Activated CD4-positive, alpha-beta T cell treated with anti-CD3 and anti-CD28 coated beads, Interleukin-2, amount 10 ng/mL, durations not matched to agents 7 days and 5 days (primary cell): ENCODE measurements around the gene C4orf51. TPM values are rescaled to one million over a fixed set of nuclear protein-coding genes. Genes with fewer than 3 reads are reported as not detected.

Experiments used
- CTCF ChIA-PET: fragments of 350-600 bp; sonication (Branson Sonifier 250); formaldehyde crosslinking; loops from one replicate; lab custom pipeline; 2021; ENCODE audit warnings: antibody characterized with exemption; lab: Charles Lee
- POLR2A ChIA-PET: fragments of 350-600 bp; sonication (Branson Sonifier 250); formaldehyde crosslinking; loops from one replicate; lab custom pipeline; 2021; ENCODE audit warnings: antibody characterized with exemption; lab: Charles Lee
- DNase-seq: peaks from one replicate; pipeline ENCODE4 v3.0.0-alpha.2; 2020
- H3K27ac Mint-ChIP-seq: one replicate; pipeline ENCODE4 v1.8.0; 2021; ENCODE audit warnings: mild to moderate bottlenecking, moderate library complexity, mixed read lengths
- H3K27me3 Mint-ChIP-seq: one replicate; pipeline ENCODE4 v1.8.0; 2021; ENCODE audit warnings: mixed read lengths
- H3K36me3 Mint-ChIP-seq: one replicate; pipeline ENCODE4 v1.8.0; 2021; ENCODE audit warnings: low read depth, mixed read lengths
- H3K4me1 Mint-ChIP-seq: one replicate; pipeline ENCODE4 v1.8.0; 2021; ENCODE audit warnings: mixed read lengths
- H3K4me3 Mint-ChIP-seq: one replicate; pipeline ENCODE4 v1.8.0; 2021; ENCODE audit warnings: mild to moderate bottlenecking, moderate library complexity, mixed read lengths
- H3K9me3 Mint-ChIP-seq: one replicate; pipeline ENCODE4 v1.8.0; 2021; ENCODE audit warnings: mixed read lengths
- total RNA-seq, 2 experiments: library from RNA; stranded (reverse); gene quantifications; one replicate each; pipeline ENCODE4 v1.2.3, GENCODE V29; 2021

C4orf51 gene
- total RNA-seq, 2 experiments from 2014 or later = not detected

DNA sequence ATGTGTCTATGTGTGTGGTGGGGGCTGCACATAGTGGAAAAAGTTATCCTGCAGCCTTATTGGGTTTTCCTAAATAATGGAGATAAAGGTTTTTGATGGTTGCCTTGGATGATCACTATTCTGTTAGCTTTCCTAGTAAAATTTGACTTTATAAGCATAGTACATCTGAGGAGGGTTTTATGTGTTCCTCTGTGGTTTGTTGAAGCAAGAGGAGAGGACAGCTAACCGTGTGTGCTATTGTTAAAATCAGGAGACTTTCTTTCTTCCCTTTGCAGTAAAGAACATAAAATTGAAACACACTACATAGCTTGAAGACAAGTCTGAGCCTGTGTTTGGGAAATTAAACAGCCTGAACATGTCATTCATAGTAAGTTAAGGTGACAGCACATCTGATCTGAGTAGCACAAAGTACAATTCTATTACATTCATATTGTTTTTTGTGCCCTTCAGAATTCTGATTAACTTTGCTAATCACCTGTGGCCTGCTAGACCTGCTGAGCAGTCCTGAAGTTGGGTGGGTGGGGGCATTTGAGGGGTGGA lies 36.8 kb downstream of the C4orf51 start:
- no peak overlapping the region for H3K27ac Mint-ChIP-seq
- H3K36me3 Mint-ChIP-seq = no peaks in the 10 kb centered on the region
- ChIA-PET CTCF (interaction anchor here (0.6 to 1.6 kb wide), 2 partner anchors 23 to 433 kb away, joined by 3 read pairs; no protein-coding TSS in a partner anchor), POLR2A (no interaction called here)
- H3K4me3 Mint-ChIP-seq = no peak overlapping the region
- H3K9me3 Mint-ChIP-seq = peaks cover 6% of the 10 kb centered on the region
- peaks cover 14% of the 10 kb centered on the region for H3K4me1 Mint-ChIP-seq
- peaks cover 11% of the 10 kb centered on the region for H3K27me3 Mint-ChIP-seq
- DNase-seq = no peak

DNA sequence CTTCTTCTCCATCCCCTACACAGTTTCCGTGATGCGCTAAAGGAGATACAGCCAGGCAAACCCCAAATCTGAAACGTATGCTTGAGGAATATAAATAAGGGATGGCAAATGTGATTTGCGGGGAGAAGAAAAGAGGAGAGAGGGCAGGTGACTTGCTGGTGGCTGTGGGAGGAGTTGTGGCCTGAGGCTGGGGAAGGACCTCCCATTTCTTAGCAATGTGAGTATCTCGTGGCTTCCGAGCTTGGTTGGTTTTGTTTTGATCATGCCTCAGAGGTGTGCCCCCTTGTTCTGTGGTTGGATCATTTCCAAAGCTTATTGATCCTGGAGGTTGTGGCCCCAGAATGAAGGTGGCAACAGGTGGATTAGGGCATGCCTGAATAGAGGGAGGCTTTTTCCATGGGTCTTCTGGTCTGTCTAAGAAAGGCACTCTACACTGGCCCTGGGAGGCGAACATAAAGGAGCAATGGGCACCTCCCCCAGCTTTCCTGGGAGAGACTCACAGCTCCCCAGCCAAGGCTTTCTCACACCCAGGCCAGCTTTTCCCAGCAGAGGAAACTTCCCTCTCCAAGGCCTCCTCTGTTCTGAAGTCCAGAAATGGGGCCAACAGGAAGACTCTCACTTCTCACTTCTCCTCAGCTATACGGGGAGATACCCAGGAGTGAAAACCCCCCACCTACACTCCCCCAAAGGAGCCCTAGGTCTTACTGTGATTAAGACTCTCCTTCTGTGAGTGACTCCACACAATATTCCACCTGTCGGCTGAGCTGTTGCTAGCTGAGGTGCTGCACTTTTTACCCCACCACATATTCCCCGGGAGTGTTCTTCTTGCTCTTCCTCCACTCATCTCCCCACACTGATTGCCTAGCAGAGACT lies 40.0 kb downstream of the C4orf51 start:
- Mint-ChIP-seq H3K4me1 (peaks cover 14% of the 10 kb centered on the region), H3K36me3 (no peaks in the 10 kb centered on the region), H3K9me3 (peaks cover 5% of the 10 kb centered on the region), H3K4me3 (no peak overlapping the region), H3K27me3 (peaks cover 13% of the 10 kb centered on the region), H3K27ac (no peak overlapping the region)
- ChIA-PET CTCF (no interaction called here), POLR2A (no interaction called here)
- DNase-seq = peak; percentile 37

DNA sequence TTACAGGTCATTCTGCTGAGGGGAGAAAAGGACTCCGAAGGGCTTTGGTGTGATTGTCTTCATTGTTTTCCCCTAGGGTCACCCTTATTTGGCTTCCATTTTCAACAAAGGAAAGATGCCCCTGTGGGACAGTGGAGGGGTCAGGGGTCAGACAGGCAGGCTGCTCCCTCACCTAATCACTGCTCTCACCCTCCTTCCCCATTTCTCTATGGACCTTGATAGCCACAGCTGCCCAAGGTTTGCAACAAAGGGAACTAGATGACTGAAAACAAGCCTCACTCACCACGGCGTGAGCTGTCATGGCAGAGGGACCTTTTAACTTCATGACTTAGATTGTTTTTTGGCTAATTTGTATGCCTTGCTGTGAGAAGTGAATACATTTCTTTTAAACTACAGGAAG lies 40.7 kb downstream of the C4orf51 start:
- Mint-ChIP-seq H3K4me3 (no peak overlapping the region), H3K27me3 (peaks cover 13% of the 10 kb centered on the region), H3K4me1 (peaks cover 14% of the 10 kb centered on the region), H3K27ac (no peak overlapping the region), H3K36me3 (no peaks in the 10 kb centered on the region), H3K9me3 (peaks cover 3% of the 10 kb centered on the region)
- CTCF ChIA-PET = no interaction called here
- POLR2A ChIA-PET = no interaction called here
- DNase-seq = no peak

DNA sequence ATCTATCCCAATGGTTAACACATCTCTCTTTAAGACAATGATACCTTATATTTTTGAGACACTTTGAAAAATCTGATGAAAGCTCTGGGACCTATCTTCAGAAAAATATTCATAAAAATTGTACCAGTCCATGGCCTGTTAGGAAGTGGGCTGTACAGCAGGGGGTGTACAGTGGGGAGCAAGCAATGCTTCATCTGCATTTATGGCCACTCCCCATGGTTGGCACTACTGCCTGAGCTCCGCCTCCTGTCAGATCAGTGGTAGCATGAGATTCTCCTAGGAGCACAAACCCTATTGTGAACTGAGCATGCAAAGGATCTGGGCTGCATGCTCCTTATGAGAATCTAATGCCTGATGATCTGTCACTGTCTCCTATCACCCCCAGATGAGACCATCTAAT lies 42.6 kb downstream of the C4orf51 start:
- H3K27ac Mint-ChIP-seq = no peak overlapping the region
- CTCF ChIA-PET = no interaction called here
- POLR2A ChIA-PET = no interaction called here
- DNase-seq = no peak
- peaks cover 2% of the 10 kb centered on the region for H3K9me3 Mint-ChIP-seq
- peaks cover 13% of the 10 kb centered on the region for H3K27me3 Mint-ChIP-seq
- no peak overlapping the region for H3K4me3 Mint-ChIP-seq
- H3K4me1 Mint-ChIP-seq = peaks cover 14% of the 10 kb centered on the region
- H3K36me3 Mint-ChIP-seq = no peaks in the 10 kb centered on the region

DNA sequence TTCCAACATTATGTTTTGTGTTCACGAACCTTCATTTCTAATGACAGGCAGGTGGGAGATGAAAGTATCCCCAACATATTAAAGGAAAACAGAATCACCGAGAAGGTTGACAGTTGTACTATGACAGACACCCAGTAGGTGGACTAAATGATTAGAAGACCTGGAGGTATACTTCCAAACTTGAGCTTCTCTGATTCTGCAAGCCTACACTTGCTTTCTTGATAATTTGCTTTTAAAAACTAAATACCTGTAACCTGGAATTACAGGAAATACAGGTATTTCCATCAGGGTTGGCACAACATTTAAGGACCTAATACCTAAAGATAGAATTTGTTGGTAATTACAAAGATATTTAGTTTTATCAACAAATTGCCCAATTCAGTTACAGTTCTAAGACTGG lies 43.4 kb downstream of the C4orf51 start:
- no peak overlapping the region for H3K4me3 Mint-ChIP-seq
- no peak overlapping the region for H3K27ac Mint-ChIP-seq
- no peaks in the 10 kb centered on the region for H3K36me3 Mint-ChIP-seq
- H3K9me3 Mint-ChIP-seq = peaks cover 2% of the 10 kb centered on the region
- POLR2A ChIA-PET = no interaction called here
- H3K27me3 Mint-ChIP-seq = peaks cover 5% of the 10 kb centered on the region
- DNase-seq = no peak
- peaks cover 14% of the 10 kb centered on the region for H3K4me1 Mint-ChIP-seq
- CTCF ChIA-PET = interaction anchor here (1.0 kb wide), 1 partner anchor 11 kb away, joined by 3 read pairs; no protein-coding TSS in a partner anchor

DNA sequence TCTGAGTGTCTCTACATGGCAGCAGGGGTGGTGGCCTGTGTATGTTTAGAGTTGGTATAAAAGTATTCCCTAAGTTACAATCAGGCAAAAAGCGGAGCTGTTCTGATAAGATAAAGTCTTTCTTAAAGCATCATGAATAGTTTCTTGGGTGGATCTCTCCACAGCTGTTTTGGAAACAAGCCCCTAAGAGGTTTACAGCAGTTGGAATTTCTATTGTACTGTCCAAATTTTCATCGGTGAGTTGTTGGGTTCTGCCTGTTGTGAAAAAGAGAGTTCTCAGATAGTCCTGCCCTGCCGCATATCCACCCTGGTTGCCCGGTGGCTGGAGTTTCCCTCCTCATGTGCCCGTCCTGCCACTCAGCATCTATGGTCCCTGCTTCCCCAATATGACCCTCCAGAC lies 50.1 kb downstream of the C4orf51 start:
- H3K4me1 Mint-ChIP-seq = peaks cover 10% of the 10 kb centered on the region
- no peaks in the 10 kb centered on the region for H3K9me3 Mint-ChIP-seq
- H3K4me3 Mint-ChIP-seq = no peak overlapping the region
- DNase-seq = no peak
- no peaks in the 10 kb centered on the region for H3K36me3 Mint-ChIP-seq
- ChIA-PET POLR2A (no interaction called here), CTCF (no interaction called here)
- no peak overlapping the region for H3K27ac Mint-ChIP-seq
- peaks cover 3% of the 10 kb centered on the region for H3K27me3 Mint-ChIP-seq

DNA sequence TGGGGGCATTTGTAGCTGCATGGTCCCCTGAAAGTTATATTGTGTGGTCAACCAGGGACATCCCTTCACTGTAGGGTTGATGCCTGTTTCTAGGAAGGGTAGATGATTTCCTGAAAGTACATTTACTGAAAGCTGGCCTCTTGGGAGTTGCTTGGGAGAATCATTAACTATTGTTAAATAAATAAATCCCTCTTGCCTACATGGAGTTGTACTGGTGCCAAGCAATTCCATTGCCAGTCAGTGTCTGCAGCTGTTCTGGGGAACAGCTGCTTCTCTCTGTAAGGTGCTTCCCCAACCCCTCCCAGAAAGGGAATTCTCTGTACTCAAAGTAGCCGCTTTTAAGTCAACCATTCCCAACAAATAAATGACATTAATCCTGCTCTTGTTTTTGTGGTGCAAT lies 51.1 kb downstream of the C4orf51 start:
- Mint-ChIP-seq H3K27ac (no peak overlapping the region), H3K9me3 (no peaks in the 10 kb centered on the region), H3K27me3 (peaks cover 3% of the 10 kb centered on the region), H3K4me1 (peaks cover 10% of the 10 kb centered on the region), H3K4me3 (no peak overlapping the region), H3K36me3 (no peaks in the 10 kb centered on the region)
- POLR2A ChIA-PET = no interaction called here
- DNase-seq = no peak
- CTCF ChIA-PET = no interaction called here

DNA sequence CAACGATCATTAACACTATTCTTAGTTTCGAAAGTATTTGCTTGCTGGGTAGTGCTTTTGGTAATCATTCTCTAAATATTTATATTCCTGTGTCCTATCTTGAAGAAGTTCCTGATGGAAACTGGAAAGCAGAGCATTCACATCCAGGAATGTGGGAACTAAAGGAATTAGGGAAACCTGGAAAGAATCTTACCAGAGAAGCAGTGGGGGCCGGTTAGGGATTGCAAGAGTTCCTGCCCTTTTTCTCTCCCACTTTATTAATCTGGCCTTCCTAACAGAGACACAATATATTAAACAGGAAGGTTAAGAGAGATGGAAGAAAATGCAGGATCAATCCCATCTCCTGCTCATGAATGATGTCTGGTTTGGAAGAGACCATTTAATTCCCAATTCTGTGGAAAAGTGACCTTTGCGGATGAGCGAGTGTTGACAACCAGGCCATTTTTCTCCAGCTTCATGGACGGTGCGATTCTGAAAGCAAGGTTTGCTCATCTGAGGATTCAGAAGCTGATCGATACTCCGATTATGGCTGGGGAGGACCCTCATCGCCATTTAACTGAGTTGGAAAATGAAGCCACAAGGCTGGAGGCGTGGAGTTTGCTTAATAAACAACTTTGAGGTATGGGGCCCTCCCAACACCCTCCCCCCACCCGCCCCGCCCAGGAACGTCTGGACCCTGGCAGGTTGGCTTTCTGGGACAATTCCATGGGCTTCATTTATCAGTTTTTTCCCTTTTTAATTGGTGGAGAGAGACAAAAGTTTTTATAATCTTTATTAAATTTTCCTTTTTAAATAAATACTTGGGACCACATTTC lies 52.3 kb downstream of the C4orf51 start:
- DNase-seq = no peak
- ChIA-PET POLR2A (no interaction called here), CTCF (interaction anchor here (0.9 kb wide), 1 partner anchor 20 kb away, joined by 3 read pairs; no protein-coding TSS in a partner anchor)
- Mint-ChIP-seq H3K4me3 (peak overlapping the region; percentile 65), H3K27ac (no peak overlapping the region), H3K36me3 (no peaks in the 10 kb centered on the region), H3K9me3 (no peaks in the 10 kb centered on the region), H3K4me1 (peaks cover 10% of the 10 kb centered on the region), H3K27me3 (peaks cover 3% of the 10 kb centered on the region)

DNA sequence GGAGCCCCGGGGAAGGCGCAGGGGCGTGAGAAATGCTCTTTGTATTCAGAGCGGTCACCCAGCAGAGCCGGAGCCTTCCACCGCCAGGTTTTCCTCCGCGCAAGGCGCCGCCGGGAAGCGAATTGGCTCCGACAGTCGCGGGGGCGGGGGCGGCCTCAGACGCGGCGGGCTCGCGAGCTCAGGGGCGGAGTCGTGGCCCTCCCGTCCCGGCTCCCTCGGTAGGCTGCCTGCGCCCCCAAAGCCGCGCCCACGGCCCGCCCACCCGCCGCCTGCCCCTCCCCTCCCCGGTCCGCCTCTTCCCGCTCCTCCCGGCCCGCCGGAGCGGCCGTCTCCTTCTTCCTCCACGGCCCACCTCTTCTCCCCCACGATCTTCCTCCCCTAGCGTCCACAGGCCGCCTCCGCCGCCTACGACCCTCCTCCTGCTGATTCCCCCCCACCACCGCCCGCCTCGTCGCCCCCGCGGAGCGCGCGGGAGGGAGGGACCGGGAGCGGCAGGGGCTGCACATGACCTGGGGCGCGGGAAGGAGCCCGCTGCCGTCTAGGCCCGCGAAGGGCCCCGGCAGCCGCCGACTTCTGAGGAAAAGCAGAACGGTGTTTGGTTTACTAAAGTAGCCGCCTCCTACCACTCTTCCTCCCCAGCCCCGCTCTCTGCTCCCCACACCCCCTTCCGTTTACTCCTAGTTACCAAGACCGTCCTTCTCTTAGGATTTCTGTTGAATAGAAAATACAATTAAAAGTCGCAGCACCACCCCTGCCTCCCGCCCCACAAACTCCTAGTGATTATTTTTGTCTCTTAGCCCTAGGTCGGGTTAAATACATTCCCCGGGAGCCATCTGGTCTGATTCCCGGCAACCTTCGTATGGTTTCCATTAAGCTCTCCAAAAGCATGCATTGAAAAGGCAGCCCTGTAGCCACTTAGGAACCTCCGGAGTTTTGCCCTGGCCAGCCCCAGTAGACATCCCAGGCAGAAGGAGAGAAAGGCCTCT lies 53.2 kb downstream of the C4orf51 start:
- peaks cover 3% of the 10 kb centered on the region for H3K27me3 Mint-ChIP-seq
- peak overlapping the region; percentile 28 for H3K27ac Mint-ChIP-seq
- H3K4me3 Mint-ChIP-seq = peak overlapping the region; percentile 65
- POLR2A ChIA-PET = no interaction called here
- no peaks in the 10 kb centered on the region for H3K9me3 Mint-ChIP-seq
- no peaks in the 10 kb centered on the region for H3K36me3 Mint-ChIP-seq
- CTCF ChIA-PET = interaction anchor here (0.9 to 1.2 kb wide), 2 partner anchors 10 to 19 kb away, joined by 3 read pairs; no protein-coding TSS in a partner anchor
- H3K4me1 Mint-ChIP-seq = peaks cover 10% of the 10 kb centered on the region
- peak; percentile 82 for DNase-seq

DNA sequence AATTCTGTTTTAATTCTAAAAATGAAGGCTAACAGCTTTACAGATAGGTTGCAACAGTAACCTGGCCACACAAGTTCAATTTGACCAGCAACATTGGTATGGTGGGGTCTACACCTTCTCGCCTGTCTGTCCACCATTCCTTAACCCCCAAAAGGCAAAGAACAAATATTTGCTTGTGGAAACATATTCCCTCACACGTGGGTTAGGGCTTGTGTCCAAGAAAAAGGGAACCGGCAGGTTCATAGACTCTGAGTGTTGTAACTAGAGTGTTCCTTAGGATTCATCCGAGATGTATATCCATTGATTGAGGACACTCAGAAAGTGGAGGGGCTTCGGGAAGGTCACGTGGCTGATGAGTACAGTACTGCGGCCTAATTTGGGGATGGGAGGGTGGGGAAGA lies 54.1 kb downstream of the C4orf51 start:
- peaks cover 3% of the 10 kb centered on the region for H3K27me3 Mint-ChIP-seq
- H3K36me3 Mint-ChIP-seq = no peaks in the 10 kb centered on the region
- peaks cover 10% of the 10 kb centered on the region for H3K4me1 Mint-ChIP-seq
- ChIA-PET CTCF (interaction anchor here (1.0 to 1.2 kb wide), 2 partner anchors 11 to 18 kb away, joined by 3 read pairs; no protein-coding TSS in a partner anchor), POLR2A (no interaction called here)
- H3K27ac Mint-ChIP-seq = no peak overlapping the region
- H3K4me3 Mint-ChIP-seq = peak overlapping the region; percentile 65
- no peak for DNase-seq
- no peaks in the 10 kb centered on the region for H3K9me3 Mint-ChIP-seq

DNA sequence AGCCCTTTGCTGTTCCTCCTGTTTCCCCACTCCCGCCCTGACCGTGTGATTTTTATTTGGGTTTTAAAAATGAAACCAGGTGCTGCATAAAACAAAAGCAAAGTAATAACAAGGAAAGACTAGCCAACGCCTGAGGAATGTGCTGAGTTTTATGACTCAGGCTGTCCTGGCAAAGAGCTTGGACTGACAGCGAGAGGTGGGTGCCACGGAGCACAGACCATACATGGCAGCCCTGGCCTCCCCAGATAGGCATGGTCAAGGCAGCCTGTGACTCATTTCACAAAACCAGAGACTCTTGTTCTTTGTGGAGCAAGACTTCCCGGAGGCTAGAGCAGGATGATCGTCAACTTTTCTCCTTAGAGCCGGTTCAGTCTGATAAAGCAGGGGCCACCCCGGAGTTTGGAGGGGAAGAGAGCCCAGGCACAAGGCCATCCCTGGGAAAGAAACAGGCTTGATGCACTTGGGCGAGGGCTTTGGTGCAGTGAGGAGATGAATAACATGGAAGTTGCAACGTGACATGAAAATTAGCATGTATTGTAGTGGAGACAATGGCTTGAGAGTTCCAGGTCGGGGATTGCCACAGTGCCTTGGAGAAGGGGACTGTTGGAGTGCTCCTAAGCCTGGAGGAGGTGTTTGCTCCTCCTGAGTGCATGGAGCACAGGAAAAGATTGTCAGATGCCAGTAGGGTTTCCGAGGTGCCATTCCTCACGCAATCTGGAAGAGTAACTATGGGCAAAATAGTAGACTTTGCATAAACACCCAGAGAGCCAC lies 54.8 kb downstream of the C4orf51 start:
- POLR2A ChIA-PET = no interaction called here
- Mint-ChIP-seq H3K4me3 (no peak overlapping the region), H3K27ac (no peak overlapping the region), H3K36me3 (no peaks in the 10 kb centered on the region), H3K27me3 (peaks cover 5% of the 10 kb centered on the region), H3K4me1 (peaks cover 10% of the 10 kb centered on the region), H3K9me3 (no peaks in the 10 kb centered on the region)
- no peak for DNase-seq
- CTCF ChIA-PET = interaction anchor here (1.0 to 1.2 kb wide), 2 partner anchors 11 to 17 kb away, joined by 3 read pairs; no protein-coding TSS in a partner anchor
